GM18861 (cell line): Measurements from ENCODE around the gene TIGD4.
"Not testable (repeated sequence)": the region's sequence is repeated elsewhere in the genome, so short reads cannot be mapped to it uniquely, and the experiment has no call there.

Source experiments
- ATAC-seq: cut with Tn5 transposase; IDR thresholded peaks from one replicate; pipeline ENCODE4 v1.9.1; 2021; ENCODE audit not compliant: unreplicated experiment

The TIGD4 gene

GRCh38 chr4:152784490-152785350, 5.2 kb upstream of the TIGD4 start:
- ATAC-seq = no peak

- no peak for ATAC-seq
These were observed 793 bp upstream of the TIGD4 start for GRCh38 chr4:152780267-152780778.

- ATAC-seq = no peak
These were observed 646 bp downstream of the TIGD4 start for GRCh38 chr4:152778656-152779512.

- no peak for ATAC-seq
These were observed 2.0 kb downstream of the TIGD4 start for GRCh38 chr4:152777488-152777887.

- no peak for ATAC-seq
These were observed 3.2 kb downstream of the TIGD4 start for GRCh38 chr4:152776352-152776751.

GRCh38 chr4:152773953-152774352, 5.6 kb downstream of the TIGD4 start:
- no peak for ATAC-seq

GRCh38 chr4:152773339-152773738, 6.2 kb downstream of the TIGD4 start:
- no peak for ATAC-seq

- peak; percentile 90 for ATAC-seq
These were observed 7.6 kb downstream of the TIGD4 start for GRCh38 chr4:152771741-152772533.

GRCh38 chr4:152765069-152765737, 14.3 kb downstream of the TIGD4 start:
- ATAC-seq = not testable (repeated sequence)

- no peak for ATAC-seq
These were observed 15.7 kb downstream of the TIGD4 start for GRCh38 chr4:152763796-152764195.

GRCh38 chr4:152748619-152749018, 30.9 kb downstream of the TIGD4 start:
- no peak for ATAC-seq

- ATAC-seq = no peak
These were observed 32.1 kb downstream of the TIGD4 start for GRCh38 chr4:152747444-152747843.

GRCh38 chr4:152738827-152739226, 40.7 kb downstream of the TIGD4 start:
- no peak for ATAC-seq

GRCh38 chr4:152735906-152736305, 43.6 kb downstream of the TIGD4 start:
- ATAC-seq = no peak

GRCh38 chr4:152735396-152735859, 44.1 kb downstream of the TIGD4 start:
- no peak for ATAC-seq

- no peak for ATAC-seq
These were observed 44.9 kb downstream of the TIGD4 start for GRCh38 chr4:152734699-152735050.

- ATAC-seq = no peak
These were observed 45.4 kb downstream of the TIGD4 start for GRCh38 chr4:152734015-152734698.

- no peak for ATAC-seq
These were observed 47.5 kb downstream of the TIGD4 start for GRCh38 chr4:152731997-152732396.

- no peak for ATAC-seq
These were observed 50.1 kb downstream of the TIGD4 start for GRCh38 chr4:152729466-152729865.

GRCh38 chr4:152728343-152728742, 51.2 kb downstream of the TIGD4 start:
- no peak for ATAC-seq
